Right atrium auricular region (tissue), 2 donors: ENCODE results near the gene TMCO4. TPM values are rescaled to one million over a fixed set of nuclear protein-coding genes. Genes with fewer than 3 reads are reported as not detected.

Experiments used
- DNase-seq: peaks from one replicate; pipeline ENCODE4 v3.0.0-alpha.2; 2019; ENCODE audit warnings: low spot score
- H3K27ac ChIP-seq, 2 donors: fragments of 200-600 bp; sonication (generic); 1 replicate in 1 of 2; 2 replicates in 1 of 2; pipeline ENCODE4 v1.5.1; 2016 to 2019
- H3K27me3 ChIP-seq, 2 donors: fragments of 200-600 bp; sonication (generic); one replicate each; pipeline versions ENCODE4 v1.5.1 to v1.6.0; 2017 to 2019
- H3K36me3 ChIP-seq: fragments of 200-600 bp; sonication (generic); one replicate; pipeline ENCODE4 v1.5.1; 2016
- H3K4me1 ChIP-seq, 2 donors: fragments of 200-600 bp; sonication (generic); one replicate each; pipeline versions ENCODE4 v1.5.1 to v1.6.0; 2017 to 2019
- H3K4me3 ChIP-seq, 2 donors: fragments of 200-600 bp; sonication (generic); 1 replicate in 1 of 2; 2 replicates in 1 of 2; pipeline ENCODE4 v1.5.1; 2017 to 2019; ENCODE audit warnings: mild to moderate bottlenecking in 1 of 2, moderate library complexity in 1 of 2
- H3K9me3 ChIP-seq, 2 donors: fragments of 200-600 bp; sonication (generic); one replicate each; pipeline ENCODE4 v1.5.1; 2019
- total RNA-seq, 2 donors: library from RNA; depleted of rRNA; stranded (reverse); fragments of >200 nt; gene quantifications; one replicate each; pipeline ENCODE4 v1.1.0, GENCODE V29; 2016
- TF ChIP-seq, protein P1 (sequence below), 2 donors: fragments of 200-600 bp; sonication (generic); IDR thresholded peaks; one replicate each; pipeline ENCODE4 v1.5.1; 2019; ENCODE audit warnings: antibody characterized with exemption in 2 of 2

The TMCO4 gene
- total RNA-seq, 2 donors from 2014 or later, result 5.7 to 10.7 TPM

- Histone ChIP-seq H3K4me1 (peaks cover 0 to 17% of the 10 kb centered on the region in 2 donors), H3K4me3 (no peak overlapping the region), H3K27ac (no peak overlapping the region), H3K27me3 (no peaks in the 10 kb centered on the region), H3K36me3 (peaks cover 5% of the 10 kb centered on the region), H3K9me3 (peaks cover 0 to 6% of the 10 kb centered on the region in 2 donors)
- no peak for DNase-seq
- TF ChIP-seq, protein P1, sequence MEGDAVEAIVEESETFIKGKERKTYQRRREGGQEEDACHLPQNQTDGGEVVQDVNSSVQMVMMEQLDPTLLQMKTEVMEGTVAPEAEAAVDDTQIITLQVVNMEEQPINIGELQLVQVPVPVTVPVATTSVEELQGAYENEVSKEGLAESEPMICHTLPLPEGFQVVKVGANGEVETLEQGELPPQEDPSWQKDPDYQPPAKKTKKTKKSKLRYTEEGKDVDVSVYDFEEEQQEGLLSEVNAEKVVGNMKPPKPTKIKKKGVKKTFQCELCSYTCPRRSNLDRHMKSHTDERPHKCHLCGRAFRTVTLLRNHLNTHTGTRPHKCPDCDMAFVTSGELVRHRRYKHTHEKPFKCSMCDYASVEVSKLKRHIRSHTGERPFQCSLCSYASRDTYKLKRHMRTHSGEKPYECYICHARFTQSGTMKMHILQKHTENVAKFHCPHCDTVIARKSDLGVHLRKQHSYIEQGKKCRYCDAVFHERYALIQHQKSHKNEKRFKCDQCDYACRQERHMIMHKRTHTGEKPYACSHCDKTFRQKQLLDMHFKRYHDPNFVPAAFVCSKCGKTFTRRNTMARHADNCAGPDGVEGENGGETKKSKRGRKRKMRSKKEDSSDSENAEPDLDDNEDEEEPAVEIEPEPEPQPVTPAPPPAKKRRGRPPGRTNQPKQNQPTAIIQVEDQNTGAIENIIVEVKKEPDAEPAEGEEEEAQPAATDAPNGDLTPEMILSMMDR (IDR thresholded peaks at IDR 0.05), result no peak
Measured at GRCh38 chr1:19689085-19689757, 110.5 kb downstream of the TMCO4 start.

- TF ChIP-seq, protein P1 (IDR thresholded peaks at IDR 0.05), result no peak
- Histone ChIP-seq H3K36me3 (no peaks in the 10 kb centered on the region), H3K4me1 (peaks cover 0 to 17% of the 10 kb centered on the region in 2 donors)
Measured at GRCh38 chr1:19688041-19688842, 111.5 kb downstream of the TMCO4 start.

GRCh38 chr1:19687414-19687813 is 112.3 kb downstream of the TMCO4 start:
- no peak overlapping the region for H3K27ac ChIP-seq
- no peak overlapping the region for H3K4me3 ChIP-seq
- H3K4me1 ChIP-seq, result peaks cover 0 to 17% of the 10 kb centered on the region in 2 donors
- H3K36me3 ChIP-seq, result no peaks in the 10 kb centered on the region
- TF ChIP-seq, protein P1 (IDR thresholded peaks at IDR 0.05), result no peak
- H3K9me3 ChIP-seq, result peaks cover 0 to 6% of the 10 kb centered on the region in 2 donors
- no peak for DNase-seq
- no peaks in the 10 kb centered on the region for H3K27me3 ChIP-seq

More at GRCh38 chr1:19688041-19688842, 111.5 kb downstream of the TMCO4 start:
- peaks cover 0 to 6% of the 10 kb centered on the region in 2 donors for H3K9me3 ChIP-seq
- no peak for DNase-seq
- no peaks in the 10 kb centered on the region for H3K27me3 ChIP-seq
- no peak overlapping the region for H3K4me3 ChIP-seq
- peak overlapping the region in 1 of 2 donors; percentile 35 for H3K27ac ChIP-seq

DNA sequence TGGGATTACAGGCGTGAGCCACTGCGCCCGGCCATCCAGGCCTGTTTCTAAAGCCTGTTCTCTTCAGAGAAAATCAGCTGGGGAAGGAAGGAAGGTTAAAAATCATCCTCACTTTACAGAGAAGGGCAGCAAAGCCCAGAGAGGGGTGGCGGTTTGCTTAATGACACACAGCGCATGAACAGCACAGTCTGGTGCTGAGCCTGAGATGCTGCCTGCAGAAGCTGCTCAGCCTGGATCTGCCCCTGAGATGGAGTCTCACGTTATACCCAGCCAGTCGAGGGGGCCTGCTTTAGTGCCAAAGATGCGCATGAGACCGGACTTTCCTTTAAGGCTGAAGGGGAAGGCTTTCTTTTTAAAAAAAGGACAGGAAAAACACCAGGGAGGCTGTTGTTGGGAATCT is 113.7 kb downstream of the TMCO4 start:
- TF ChIP-seq, protein P1 (IDR thresholded peaks at IDR 0.05), result no peak
- H3K36me3 ChIP-seq, result no peaks in the 10 kb centered on the region
- no peak overlapping the region for H3K27ac ChIP-seq
- H3K4me1 ChIP-seq, result peaks cover 0 to 17% of the 10 kb centered on the region in 2 donors
- no peak overlapping the region for H3K4me3 ChIP-seq
- no peaks in the 10 kb centered on the region for H3K27me3 ChIP-seq
- DNase-seq, result no peak
- peaks cover 0 to 6% of the 10 kb centered on the region in 2 donors for H3K9me3 ChIP-seq

DNA sequence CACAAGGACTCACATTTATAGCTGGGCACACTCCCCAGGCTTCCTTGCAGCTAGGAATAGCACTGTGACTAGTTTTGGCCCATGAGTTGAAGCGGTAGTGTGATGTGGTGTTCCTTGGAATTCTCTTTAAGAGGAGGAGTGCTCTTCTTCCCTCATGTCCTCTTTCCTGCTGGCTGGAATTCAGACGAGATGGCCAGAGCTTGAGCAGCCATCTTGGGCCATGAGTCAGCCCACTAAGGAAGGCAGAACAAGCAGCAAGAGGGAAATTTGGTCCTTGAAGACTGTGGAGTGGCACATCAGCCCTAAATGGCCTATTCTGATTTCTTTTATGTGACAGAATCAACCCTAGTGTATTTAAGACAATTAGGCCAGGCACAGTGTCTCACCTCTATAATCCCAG is 115.0 kb downstream of the TMCO4 start:
- TF ChIP-seq, protein P1 (IDR thresholded peaks at IDR 0.05), result no peak
- Histone ChIP-seq H3K27me3 (no peaks in the 10 kb centered on the region), H3K36me3 (no peaks in the 10 kb centered on the region)

More for the DNA sequence above, 115.0 kb downstream of the TMCO4 start:
- Histone ChIP-seq H3K27ac (no peak overlapping the region), H3K4me1 (peaks cover 0 to 16% of the 10 kb centered on the region in 2 donors), H3K9me3 (peaks cover 0 to 6% of the 10 kb centered on the region in 2 donors), H3K4me3 (no peak overlapping the region)
- no peak for DNase-seq
